ENCODE measurements around the gene YAE1.

GRCh38 chr7:39618868-39619267 lies 52.7 kb downstream of the YAE1 start:
- TF ChIP-seq EZH2 (IDR thresholded peaks at IDR 0.05) (no peak), CTCF (IDR thresholded peaks at IDR 0.05) (no peak), EZH2phosphoT487 (IDR thresholded peaks at IDR 0.05) (no peak)
